ENCODE measurements around the gene MAPK10.
"Not testable (repeated sequence)": the region's sequence is repeated elsewhere in the genome, so short reads cannot be mapped to it uniquely, and the experiment has no call there.

The MAPK10 gene

DNA sequence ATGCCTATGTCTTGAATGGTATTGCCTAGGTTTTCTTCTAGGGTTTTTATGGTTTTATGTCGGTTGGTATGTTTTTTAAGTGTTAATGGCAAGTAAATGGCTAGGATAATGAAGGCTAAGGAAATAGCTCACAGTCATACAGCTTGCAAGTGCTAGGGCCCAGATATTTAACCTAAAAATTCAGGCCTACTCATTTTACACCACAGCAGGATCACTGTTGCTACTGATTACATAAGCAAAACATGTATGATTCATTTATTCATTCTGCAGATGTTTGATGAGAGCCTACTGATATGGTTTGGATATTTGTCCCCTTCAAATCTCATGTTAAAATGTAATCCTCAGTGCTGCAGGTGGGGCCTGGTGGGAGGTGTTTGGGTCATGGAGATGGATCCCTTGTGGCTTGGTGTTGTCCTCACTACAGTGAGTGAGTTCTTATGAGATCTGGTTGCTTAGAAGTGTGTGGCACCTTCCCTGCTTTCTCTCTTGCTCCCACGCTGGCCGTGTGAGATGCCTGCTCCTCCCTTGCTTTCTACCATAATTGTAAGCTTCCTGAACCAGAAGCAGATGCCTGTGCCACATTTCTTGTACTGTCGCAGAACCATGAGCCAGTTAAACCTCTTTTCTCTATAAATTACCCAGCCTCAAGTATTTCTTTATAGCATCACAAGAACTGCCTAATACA lies 175.5 kb downstream of the MAPK10 start:
- DNase-seq (ENCODE audit: low read depth): no peak

DNA sequence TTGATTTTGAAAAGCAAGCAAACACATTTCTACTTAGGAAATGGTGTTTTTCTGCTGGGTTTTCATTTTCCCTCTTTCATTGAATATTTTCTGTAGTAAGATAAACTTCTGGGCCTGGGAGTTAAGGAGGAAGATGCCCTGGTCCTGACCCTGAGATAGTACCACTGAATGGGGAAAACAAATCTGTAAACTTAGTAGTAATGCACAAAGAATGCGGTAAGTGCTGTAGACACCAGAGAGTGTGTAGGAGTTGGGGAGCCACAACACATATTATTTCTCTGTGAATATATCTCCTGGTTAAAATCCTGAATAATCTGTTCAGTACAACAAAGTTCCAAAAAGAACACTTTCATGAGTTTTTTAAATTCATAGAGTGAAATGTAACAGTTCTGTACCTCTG lies 178.3 kb downstream of the MAPK10 start:
- DNase-seq (ENCODE audit: low read depth): no peak

DNA sequence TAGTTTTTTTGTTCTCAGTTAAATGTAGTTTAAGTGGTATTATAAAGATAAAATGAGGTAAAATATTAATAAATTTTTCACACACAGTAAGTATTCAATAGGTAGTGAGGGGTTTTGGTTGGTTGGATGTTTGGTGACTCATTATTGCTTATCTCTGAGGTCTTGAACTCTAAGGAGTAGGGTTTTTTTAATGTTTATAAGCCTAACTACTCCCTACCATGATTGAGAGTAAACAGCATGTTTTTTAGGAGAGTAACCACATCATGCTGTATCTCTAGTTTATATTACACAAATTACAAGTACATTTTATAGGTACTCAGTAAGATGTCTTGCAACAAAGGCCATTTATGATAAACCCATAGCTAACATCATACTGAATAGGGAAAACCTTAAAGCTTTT lies 181.6 kb downstream of the MAPK10 start:
- DNase-seq (ENCODE audit: low read depth): no peak

DNA sequence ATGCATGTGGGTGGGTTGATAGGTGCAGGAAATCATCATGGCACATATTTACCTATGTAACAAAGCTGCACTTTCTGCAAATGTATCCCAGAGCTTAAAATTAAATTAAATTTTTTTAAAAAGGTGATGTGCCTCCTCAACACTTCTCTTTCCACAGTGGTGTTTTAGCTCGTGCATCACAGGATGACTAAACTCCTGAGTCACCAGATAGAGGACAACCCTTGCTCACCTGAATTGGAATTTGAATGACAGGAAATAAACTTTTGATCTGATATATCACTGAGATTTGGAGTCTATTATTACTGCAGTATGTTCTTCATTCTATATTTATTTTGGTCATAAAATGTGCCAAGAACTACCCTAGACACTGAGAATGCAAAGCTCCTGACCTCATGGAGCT lies 185.3 kb downstream of the MAPK10 start:
- no peak for DNase-seq (ENCODE audit: low read depth)

DNA sequence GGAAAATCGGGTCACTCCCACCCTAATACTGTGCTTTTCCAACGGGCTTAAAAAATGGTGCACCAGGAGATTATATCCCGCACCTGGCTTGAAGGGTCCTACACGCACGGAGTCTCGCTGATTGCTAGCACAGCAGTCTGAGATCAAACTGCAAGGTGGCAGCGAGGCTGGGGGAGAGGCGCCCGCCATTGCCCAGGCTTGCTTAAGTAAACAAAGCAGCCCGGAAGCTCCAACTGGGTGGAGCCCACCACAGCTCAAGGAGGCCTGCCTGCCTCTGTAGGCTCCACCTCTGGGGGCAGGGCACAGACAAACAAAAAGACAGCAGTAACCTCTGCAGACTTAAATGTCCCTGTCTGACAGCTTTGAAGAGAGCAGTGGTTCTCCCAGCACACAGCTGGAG lies 191.5 kb downstream of the MAPK10 start:
- not testable (repeated sequence) for DNase-seq (ENCODE audit: low read depth)

DNA sequence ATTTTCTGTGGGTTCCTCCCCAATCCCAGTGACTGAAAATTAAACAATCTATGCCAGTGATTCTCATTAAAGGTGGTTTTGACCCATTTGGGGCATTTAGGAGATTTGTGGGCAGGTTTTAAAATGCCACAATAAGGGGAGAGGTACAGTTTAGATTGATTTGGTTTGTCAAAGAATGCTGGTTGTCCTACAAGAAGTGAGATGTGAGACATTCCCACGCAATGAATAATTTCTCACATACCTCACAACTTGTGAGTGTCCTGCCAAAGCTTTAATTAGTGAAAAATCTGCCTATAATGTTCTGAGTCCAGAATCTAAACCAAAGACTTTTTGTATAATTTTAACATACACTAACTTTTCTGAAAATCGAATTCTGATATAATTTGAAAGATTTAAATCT lies 199.4 kb downstream of the MAPK10 start:
- DNase-seq (ENCODE audit: low read depth): no peak

DNA sequence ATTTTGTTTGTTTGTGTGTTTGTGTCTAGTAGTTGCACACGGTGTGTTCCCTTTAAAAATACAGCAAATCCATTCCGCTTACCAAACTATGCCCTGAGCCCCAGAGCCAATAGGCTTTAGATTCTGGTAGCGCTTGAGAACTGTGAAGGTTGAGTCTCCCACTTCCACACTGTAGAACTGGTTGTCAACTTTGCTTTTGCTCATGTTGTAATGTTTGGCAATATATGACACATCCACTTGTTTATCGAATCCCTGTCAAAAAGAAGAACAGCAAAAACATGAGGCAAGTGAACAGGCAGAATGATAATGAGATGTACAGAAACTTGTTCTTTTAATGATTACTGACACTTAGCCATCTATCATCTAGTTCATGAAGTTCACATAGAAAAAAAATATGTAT lies 200.6 kb downstream of the MAPK10 start:
- no peak for DNase-seq (ENCODE audit: low read depth)

DNA sequence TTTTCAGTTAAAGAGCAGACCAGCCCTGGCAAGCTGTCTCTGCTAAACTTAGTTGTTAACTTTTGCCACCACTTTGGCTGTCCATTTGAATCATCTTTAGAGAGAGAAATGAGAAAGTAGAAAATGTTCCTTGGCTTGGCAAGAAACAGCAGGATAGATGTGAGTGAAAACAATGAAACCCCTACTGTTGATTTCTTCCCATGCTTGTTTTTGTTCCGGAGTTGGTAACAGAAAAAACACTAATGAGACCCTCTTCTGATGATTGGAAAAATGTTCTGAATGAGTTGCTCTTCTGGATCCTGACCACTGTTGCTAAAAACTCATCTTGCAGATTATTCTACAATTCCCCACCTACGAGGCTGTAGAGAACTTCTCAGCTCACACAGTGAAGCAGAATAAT lies 203.3 kb downstream of the MAPK10 start:
- DNase-seq (ENCODE audit: low read depth): no peak

DNA sequence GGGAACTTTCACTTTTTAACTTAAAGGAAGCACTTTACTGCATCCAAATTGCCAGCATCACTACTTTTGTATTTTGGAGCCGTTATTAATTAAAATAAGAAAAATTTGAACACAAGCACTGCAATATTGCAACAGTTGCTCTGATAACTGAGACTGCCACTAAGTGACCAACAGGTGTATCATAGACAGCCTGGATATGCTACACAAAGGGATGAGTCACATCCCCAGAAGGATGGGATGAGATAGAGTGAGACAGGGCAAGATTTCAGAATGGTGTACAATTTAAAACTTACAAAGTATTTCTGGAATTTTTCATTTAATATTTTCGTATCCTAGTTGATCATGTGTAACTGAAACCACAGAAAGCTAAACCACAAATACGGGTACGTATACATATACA lies 204.1 kb downstream of the MAPK10 start:
- DNase-seq (ENCODE audit: low read depth): no peak

DNA sequence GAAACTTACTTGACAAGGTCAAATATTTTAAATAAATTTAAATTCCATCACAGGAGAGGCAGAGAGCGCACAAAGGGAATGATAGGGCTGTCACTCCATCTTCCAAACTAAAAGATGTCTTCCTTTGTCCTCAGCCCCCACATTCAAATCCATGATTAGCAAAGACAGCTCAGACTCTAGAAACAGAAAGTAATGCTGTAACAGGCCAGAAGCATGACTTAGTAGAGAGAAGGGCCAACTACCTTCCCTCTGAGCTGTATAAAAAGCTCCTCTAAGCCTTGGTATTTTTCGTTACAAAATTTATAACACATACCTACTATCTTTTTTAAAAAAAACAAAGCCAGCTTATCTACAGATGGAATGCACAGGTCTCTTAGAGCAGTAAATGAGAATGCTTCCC lies 207.4 kb downstream of the MAPK10 start:
- no peak for DNase-seq (ENCODE audit: low read depth)

DNA sequence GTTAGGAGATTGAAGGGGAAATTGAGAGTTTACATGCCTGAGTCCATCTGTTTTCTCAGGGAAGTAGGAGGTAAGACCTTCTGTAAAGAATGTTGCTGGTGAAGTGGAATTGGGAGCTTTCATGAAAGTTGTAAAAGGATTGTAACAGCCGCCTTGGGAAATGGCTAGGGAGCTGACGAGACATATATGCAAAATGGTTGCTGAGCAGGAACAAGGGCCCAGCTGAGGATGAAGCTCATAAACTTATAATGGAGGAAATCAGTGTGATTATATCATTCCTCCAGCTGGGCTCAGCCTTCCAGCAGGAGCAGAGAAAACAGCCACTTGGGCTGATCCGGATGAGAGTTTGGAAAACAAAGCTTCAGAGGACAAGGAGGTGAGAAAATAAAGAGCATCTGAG lies 208.7 kb downstream of the MAPK10 start:
- no peak for DNase-seq (ENCODE audit: low read depth)

DNA sequence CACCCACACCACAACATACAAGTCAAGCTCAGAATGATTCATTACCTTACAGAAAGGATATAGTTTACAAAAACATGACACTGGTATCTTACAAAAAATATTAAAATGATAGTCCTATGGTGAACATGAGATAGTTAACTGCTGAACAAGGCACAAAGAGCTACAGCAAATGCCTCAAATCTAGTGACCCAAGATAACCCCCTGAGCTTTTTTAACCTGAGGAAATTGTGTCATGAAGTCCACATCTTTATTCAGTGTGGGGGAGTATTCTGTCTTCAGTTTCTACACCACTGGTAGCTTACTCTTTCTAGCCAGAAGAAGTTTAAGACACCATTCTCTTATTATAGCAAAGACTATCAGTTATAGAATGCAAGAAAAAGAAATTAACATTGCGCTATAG lies 218.7 kb downstream of the MAPK10 start:
- DNase-seq (ENCODE audit: low read depth): no peak

DNA sequence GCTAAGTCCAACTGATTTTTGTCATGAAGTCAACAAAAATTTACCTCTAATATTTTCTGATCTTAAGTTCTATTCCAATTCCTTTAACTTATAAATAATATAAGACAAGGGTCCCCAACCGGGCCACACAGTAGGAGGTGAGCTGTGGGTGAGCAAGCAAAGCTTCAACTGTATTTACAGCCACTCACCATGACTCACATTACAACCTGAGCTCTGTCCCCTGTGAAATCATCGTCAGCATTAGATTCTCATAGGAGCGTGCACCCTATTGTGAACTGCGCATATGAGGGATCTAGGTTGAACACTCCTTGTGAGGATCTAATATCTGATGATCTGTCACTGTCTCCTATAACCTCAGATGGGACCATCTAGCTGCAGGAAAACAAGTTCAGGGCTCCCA lies 227.4 kb downstream of the MAPK10 start:
- no peak for DNase-seq (ENCODE audit: low read depth)

DNA sequence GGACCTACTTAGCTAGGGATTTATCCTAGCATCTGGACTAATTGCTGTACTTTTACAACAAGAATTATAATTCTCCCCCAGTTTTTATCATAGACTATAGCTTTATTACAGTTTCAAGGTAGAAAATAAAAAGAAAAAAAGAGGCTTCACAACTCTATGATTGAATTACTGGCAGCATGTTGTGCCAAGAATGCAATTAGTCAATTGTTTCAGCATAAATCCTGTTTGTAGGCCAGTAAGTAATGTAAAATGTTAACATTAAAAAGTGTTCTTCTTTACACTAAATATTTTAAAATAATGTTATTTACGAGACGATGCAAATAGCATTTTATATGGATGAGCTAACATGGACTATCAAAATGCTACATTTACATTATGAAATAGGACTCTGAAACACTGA lies 228.4 kb downstream of the MAPK10 start:
- DNase-seq (ENCODE audit: low read depth): no peak

DNA sequence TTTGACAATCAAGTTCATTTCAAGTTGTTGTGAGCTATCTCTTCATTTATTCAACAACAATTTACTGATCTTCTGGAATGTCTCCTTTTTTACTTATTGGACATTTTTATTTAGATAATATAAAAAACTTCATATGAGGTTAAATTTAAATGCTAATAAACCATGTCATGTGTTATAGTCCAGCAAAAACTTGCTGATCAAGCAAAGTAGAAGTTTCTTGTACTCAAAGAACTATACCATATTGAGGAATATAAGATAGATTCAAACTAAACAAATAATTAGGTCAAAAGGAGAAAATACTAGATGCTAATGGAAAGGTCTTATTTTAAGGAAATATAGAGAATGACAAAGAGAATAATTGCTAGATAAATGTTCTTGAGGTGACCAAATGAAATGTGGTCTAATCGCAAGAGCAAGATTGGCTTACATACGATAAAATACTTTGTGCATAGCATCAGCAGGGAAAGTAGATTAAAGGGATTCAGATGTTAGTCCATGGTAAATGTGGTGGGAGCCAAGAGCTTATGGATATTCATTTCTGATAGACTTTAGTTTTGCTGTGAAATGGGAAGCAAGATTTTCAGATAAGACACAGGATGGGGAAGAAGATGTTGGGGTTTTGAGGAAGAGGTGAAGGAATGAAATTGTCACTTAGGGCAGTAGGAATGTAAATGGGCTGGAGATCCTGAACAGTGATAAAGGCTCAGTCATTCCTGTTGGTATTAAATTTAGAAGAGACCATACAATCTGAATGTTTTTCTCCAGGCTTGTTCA lies 229.5 kb downstream of the MAPK10 start:
- no peak for DNase-seq (ENCODE audit: low read depth)

DNA sequence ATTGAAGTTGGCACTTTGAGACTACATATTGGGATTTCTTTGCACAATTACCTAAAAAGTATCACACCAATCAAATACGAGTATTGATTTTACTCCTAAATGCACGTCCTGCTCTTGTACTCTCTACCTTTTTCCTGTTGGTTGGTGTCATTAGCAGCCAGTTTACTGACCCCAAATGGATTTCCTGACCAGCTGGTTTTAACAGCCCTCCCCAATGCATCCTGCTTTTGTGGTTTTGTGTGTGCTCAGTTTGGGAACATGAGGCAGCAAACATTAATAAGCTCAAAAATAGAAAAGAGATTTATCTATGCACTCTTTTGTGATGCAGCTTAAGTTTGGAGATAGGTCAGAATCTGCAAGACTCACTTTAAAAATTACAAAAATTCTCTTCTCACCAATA lies 230.3 kb downstream of the MAPK10 start:
- no peak for DNase-seq (ENCODE audit: low read depth)

DNA sequence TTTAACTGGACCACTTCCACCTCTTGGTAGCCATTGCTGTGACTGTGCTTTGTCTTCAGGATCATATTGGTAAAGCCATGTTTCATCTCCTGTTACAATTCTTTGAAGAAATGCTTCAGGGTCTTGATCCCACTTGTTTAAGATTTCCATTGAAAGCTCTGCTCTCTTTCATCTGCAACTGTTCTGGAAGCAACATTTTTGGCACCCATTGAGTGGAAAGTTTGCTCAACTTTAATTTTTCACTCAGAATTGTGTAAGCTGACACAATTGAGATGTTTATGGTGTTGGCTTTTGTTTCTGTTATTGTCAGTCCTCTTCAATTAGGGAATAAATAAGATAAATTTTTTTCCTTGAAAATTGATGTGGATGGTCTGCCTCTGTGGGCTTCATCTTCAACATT lies 237.4 kb downstream of the MAPK10 start:
- DNase-seq (ENCODE audit: low read depth): no peak

DNA sequence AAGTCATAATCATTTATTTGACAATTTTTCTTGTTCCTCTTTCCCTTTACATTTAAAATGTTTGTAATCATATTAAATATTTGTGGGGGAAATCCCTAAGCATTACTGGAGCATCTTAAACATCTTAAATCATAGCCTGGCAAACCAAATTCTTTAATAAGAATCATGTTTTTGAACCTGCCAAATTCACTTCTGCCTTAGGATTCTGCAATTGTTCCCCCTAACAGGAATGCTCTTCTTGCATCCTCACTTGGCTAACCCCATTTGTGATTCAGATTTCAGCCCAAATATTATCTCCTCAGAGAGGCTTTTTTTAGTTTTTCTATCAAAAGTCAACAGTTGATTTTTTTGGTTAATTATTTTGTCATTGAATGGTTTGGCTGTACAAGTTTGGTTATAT lies 241.1 kb downstream of the MAPK10 start:
- DNase-seq (ENCODE audit: low read depth): no peak

DNA sequence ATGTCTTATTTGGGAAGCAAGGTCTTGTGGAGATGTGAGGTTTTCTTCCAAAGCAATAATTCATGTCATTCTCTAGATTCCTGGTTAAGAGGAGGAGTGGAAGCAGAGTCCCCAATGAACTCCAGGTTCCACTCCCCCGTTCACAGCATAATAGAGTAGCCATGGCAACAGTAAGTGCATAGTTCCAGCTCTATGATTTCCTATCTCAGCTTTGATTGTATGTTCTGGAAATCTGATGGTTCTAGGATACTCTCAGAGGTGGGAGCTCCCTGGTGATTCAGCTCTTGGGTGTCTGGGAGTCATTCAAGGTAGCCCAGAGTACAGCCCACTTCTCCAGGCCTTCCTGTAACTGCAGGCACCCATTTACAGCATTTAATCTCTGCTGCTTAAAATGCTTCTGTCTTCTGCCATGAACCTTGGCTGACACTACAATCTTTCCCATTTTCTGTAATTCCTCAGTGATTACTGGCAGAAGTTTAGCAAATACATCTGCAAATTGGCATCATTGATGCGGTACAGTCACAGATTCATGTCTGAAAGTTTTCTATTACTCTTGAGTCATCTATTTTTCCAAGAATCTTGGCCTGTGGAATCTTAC lies 242.0 kb downstream of the MAPK10 start:
- peak; percentile 66 for DNase-seq (ENCODE audit: low read depth)

DNA sequence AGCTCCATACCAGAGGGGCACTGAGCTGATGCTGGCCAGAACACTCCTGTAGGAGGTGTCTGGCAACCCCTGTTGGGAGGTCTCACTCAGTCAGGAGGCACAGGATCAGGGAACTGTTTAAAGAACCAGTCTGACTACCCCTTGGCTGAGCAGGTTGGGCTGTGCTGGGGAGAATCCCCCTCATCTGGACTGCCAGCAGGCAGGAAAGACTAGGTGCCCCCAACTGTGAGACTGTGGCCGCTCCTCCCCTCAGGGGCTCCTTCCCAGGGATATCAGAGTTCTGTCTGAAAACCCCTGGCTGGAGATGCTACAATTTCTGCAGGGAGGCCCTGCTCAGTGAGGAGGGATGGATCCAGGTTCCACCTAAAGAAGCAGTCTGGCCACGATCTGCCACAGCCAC lies 245.3 kb downstream of the MAPK10 start:
- no peak for DNase-seq (ENCODE audit: low read depth)

DNA sequence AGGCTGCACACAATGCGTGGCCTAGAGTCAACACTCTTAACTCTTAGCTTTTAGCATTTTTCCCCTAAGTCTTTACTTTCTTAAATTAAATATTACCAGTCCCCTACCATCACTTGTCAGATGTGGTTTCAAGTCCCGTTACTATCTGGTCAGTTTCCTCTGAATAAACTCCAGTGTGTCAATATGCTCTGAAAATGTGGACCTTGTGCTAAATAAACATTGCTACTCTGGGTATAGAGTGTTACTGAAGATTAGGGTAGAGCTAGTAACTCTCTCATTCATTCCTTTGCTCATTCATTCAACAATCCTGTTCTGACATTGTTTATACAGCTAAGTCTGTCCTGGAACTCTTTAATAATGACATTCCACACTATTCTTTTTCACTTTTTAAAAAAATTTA lies 251.0 kb downstream of the MAPK10 start:
- DNase-seq (ENCODE audit: low read depth): no peak

DNA sequence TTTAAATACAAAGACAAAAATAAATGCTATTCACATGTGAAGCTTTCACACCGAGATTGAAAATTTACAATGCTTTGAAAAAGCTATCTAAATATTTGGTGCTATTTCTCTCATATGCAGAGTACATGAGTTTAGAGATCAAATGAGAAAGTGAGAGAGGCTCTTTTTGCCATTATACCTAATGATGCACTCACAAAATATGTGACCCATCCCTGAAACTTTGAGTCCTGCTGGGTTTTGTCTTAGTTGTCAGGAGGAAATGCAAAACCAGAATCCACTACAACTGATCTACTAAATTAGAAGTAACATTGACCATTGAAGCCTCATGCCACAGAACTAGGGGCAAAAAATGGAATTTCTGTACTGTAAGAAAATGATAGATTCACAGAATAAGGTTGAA lies 251.7 kb downstream of the MAPK10 start:
- DNase-seq (ENCODE audit: low read depth): no peak

DNA sequence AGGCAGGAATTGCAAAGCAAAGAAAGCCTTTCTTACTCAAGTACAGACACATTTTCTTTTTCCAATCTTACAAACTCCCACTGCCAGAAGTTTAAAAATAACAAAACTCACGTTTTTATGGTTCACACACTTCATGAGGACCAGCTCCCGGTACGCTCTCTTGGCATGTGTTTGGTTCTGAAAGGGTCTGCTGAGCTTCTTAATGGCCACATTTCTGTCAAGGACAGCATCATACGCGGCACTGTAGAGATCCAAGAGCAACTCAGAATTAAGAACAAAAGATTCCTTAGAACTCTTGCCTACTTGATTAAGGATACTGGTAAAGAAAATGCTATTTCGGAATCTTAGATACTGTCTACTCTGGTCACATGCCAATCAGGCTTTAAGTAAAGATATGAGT lies 252.7 kb downstream of the MAPK10 start:
- no peak for DNase-seq (ENCODE audit: low read depth)

DNA sequence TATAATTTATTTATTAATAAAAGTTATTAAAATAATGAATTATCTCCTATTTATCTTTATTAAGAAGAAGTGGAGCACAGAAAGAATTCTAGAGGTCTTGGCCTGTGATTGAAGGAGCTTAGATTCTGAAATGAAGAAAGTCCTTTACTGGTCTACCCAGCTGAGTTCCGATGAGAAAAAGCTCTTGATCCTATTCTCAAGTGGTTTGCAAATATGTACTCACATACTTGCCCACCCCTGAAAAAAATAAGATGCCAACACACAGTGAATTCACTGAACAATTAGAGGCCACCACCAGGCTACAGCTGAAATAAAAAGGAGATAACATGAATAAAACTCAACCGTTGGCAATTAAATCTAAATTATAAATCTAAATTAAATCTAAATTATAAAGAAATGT lies 253.4 kb downstream of the MAPK10 start:
- no peak for DNase-seq (ENCODE audit: low read depth)
